K562 (cell line): ENCODE measurements around the gene SLC35G1. TPM values are rescaled to one million over a fixed set of nuclear protein-coding genes. Genes with fewer than 3 reads are reported as not detected.

Experiments
- ATF6 ChIP-seq: sonication (generic); formaldehyde crosslinking; IDR thresholded peaks from 2 replicates; pipeline ENCODE4 v1.4.0; 2020; ENCODE audit warnings: mild to moderate bottlenecking, missing genetic modification reagents
- BRD4 ChIP-seq: fragments of 200-600 bp; sonication (generic); IDR thresholded peaks from 2 replicates; pipeline ENCODE4 v1.6.1; 2017; ENCODE audit warnings: inconsistent platforms
- CHD2 ChIP-seq: IDR thresholded peaks from 2 replicates; pipeline ENCODE4 v1.6.1; 2011; ENCODE audit warnings: low read depth, low read length
- CHD4 ChIP-seq: fragments of 200-600 bp; sonication (generic); IDR thresholded peaks from 3 replicates; pipeline ENCODE4 v1.6.1; 2012; ENCODE audit warnings: low read depth, mild to moderate bottlenecking, mixed read lengths, low read length, inconsistent platforms; ENCODE audit not compliant: insufficient read depth, insufficient replicate concordance, poor library complexity, severe bottlenecking
- ETV5 ChIP-seq: sonication (generic); formaldehyde crosslinking; IDR thresholded peaks from 2 replicates; pipeline ENCODE4 v1.4.0; 2020; ENCODE audit warnings: low read depth, mild to moderate bottlenecking, missing genetic modification reagents
- HDAC3 ChIP-seq: fragments of 450-650 bp; IDR thresholded peaks from 2 replicates; pipeline ENCODE4 v1.6.1; 2018; ENCODE audit warnings: borderline replicate concordance, mild to moderate bottlenecking, moderate library complexity; ENCODE audit not compliant: partially characterized antibody
- HOXB6 ChIP-seq: fragments of 250-450 bp; sonication (Bioruptor Pico); IDR thresholded peaks from 2 replicates; pipeline ENCODE4 v1.5.1; 2022; ENCODE audit warnings: mild to moderate bottlenecking, borderline replicate concordance
- KDM4B ChIP-seq, 2 experiments: fragments of 450-650 bp in 1 of 2; sonication (generic) in 1 of 2; IDR thresholded peaks; 2 replicates each; pipeline ENCODE4 v1.6.1; 2016 to 2017; ENCODE audit warnings: borderline replicate concordance in 2 of 2, antibody characterized with exemption in 1 of 2, low read depth in 1 of 2, mild to moderate bottlenecking in 1 of 2
- MEF2A ChIP-seq: IDR thresholded peaks from 2 replicates; pipeline ENCODE4 v1.6.1; 2011; ENCODE audit warnings: low read depth, mild to moderate bottlenecking, low read length, moderate library complexity; ENCODE audit not compliant: control insufficient read depth
- PHF8 ChIP-seq: fragments of 200-600 bp; sonication (generic); IDR thresholded peaks from 2 replicates; pipeline ENCODE4 v1.6.1; 2012; ENCODE audit warnings: mixed run types, mild to moderate bottlenecking, inconsistent platforms, low read length, moderate library complexity, borderline replicate concordance
- POLR2A ChIP-seq: fragments of 450-650 bp; conservative IDR thresholded peaks from 2 replicates; pipeline ENCODE4 v1.6.1; 2016
- SIN3A ChIP-seq, 2 experiments: fragments of 150-350 bp in 1 of 2; IDR thresholded peaks; 2 replicates each; pipeline ENCODE4 v1.6.1; 2011 to 2016; ENCODE audit warnings: borderline replicate concordance in 2 of 2, low read depth in 2 of 2, low read length in 2 of 2, mild to moderate bottlenecking in 2 of 2, moderate library complexity in 2 of 2; ENCODE audit not compliant: control insufficient read depth in 1 of 2
- SMAD4 ChIP-seq: fragments of 250-450 bp; sonication (Bioruptor Pico); conservative IDR thresholded peaks from 2 replicates; pipeline ENCODE4 v1.8.0; 2021; ENCODE audit warnings: inconsistent platforms, mild to moderate bottlenecking, moderate library complexity
- VEZF1 ChIP-seq: fragments of 200-800 bp; sonication (Bioruptor generic); IDR thresholded peaks from 2 replicates; pipeline ENCODE4 v1.6.1; 2017; ENCODE audit warnings: missing genetic modification characterization, missing compliant biosample characterization
- YY1 ChIP-seq, 3 experiments: IDR thresholded peaks; 2 replicates each; pipeline ENCODE4 v1.6.1; 2011; ENCODE audit warnings: low read length in 2 of 3, mild to moderate bottlenecking in 2 of 3, moderate library complexity in 2 of 3, borderline replicate concordance in 1 of 3, control low read depth in 1 of 3, low read depth in 1 of 3; ENCODE audit not compliant: insufficient read depth in 3 of 3, insufficient replicate concordance in 2 of 3, control insufficient read depth in 1 of 3, insufficient read length in 1 of 3; ENCODE audit errors: extremely low read depth in 1 of 3
- ZNF583 ChIP-seq: fragments of 250-450 bp; sonication (Bioruptor Pico); IDR thresholded peaks from 2 replicates; pipeline ENCODE4 v1.4.0; 2020
- ZNF76 ChIP-seq: fragments of 250-450 bp; sonication (Bioruptor Pico); IDR thresholded peaks from 2 replicates; pipeline ENCODE4 v1.4.0; 2020; ENCODE audit warnings: mild to moderate bottlenecking, moderate library complexity, borderline replicate concordance
- polyA plus RNA-seq, 8 experiments: library from polyadenylated mRNA; depleted of rRNA in 4 of 8; stranded (reverse) in 5 of 8; unstranded in 3 of 8; fragments of >200 nt; fragmentation: Nextera tagmentation in 2 of 8; fragmentation: Illumina TruSeq in 1 of 8; extraction: Ambion mirVana in 2 of 8; extraction: Trizol in 1 of 8; gene quantifications; 2 replicates each; pipeline versions ENCODE4 v1.2.1 to v1.2.3, GENCODE V29; 2011 to 2014; ENCODE audit warnings: inconsistent platforms in 1 of 8, missing spikeins in 1 of 8
- total RNA-seq, 7 experiments: library from RNA; depleted of rRNA in 6 of 7; stranded (reverse); fragments of >200 nt in 6 of 7; fragmentation: Illumina TruSeq in 2 of 7; extraction: Trizol in 2 of 7; gene quantifications; 2 replicates each; pipeline versions ENCODE4 v1.2.1 to v1.2.3, GENCODE V29; 2011 to 2021; ENCODE audit warnings: low replicate concordance in 1 of 7
- TF ChIP-seq, protein P1 (sequence below): fragments of 250-450 bp; sonication (Bioruptor Pico); IDR thresholded peaks from 2 replicates; pipeline ENCODE4 v1.5.0; 2021
- TF ChIP-seq, protein P2 (sequence below), 2 experiments: fragments of 450-650 bp; conservative IDR thresholded peaks; 2 replicates each; pipeline ENCODE4 v1.6.1; 2017; ENCODE audit warnings: mild to moderate bottlenecking in 2 of 2, moderate library complexity in 2 of 2

Gene SLC35G1
- total and polyA plus RNA-seq, 9 of the 15 experiments (the other 6 are each of a cell fraction or from before 2014, with no cell fraction given), result 0.76 to 8.5 (median 4.9) TPM

GRCh38 chr10:93893646-93894515 is at the start of gene SLC35G1 (continued):
- TF ChIP-seq ZNF76 (CRISPR knock-in tag) (0 out of 2 replicates have a peak, but pooled peaks have one; percentile 28), ZNF583 (CRISPR knock-in tag) (no peak), HOXB6 (CRISPR knock-in tag) (no peak), PHF8 (peak; percentile 94; the same call in 1 of the 2 replicates), SMAD4 (CRISPR knock-in tag) (peak; percentile 88), ETV5 (CRISPR knock-in tag) (peak; percentile 71; the same call in 1 of the 2 replicates), YY1 (IDR thresholded peaks at IDR 0.05; ENCODE audit: borderline replicate concordance in 1 of 3, control insufficient read depth in 1 of 3, extremely low read depth in 1 of 3, insufficient read depth in 3 of 3, insufficient read length in 1 of 3, insufficient replicate concordance in 2 of 3, low read depth in 1 of 3, low read length in 2 of 3) (peak in 2 of 3 experiments; percentile 75 to 83), CHD4 (no peak), POLR2A (peak; percentile 84), MEF2A (no peak), SIN3A (IDR thresholded peaks at IDR 0.05; ENCODE audit: borderline replicate concordance in 2 of 2, control insufficient read depth in 1 of 2, low read depth in 2 of 2, low read length in 2 of 2) (peak; percentile 29 to 38; a peak in 1 of 4 replicates), BRD4 (no peak), HDAC3 (no peak), VEZF1 (CRISPR knock-in tag) (peak; percentile 78), ATF6 (0 out of 2 replicates have a peak, but pooled peaks have one; percentile 37), CHD2 (0 out of 2 replicates have a peak, but pooled peaks have one; percentile 9), KDM4B (IDR thresholded peaks at IDR 0.05; ENCODE audit: borderline replicate concordance in 2 of 2, low read depth in 1 of 2) (no peak)
- TF ChIP-seq, protein P1, sequence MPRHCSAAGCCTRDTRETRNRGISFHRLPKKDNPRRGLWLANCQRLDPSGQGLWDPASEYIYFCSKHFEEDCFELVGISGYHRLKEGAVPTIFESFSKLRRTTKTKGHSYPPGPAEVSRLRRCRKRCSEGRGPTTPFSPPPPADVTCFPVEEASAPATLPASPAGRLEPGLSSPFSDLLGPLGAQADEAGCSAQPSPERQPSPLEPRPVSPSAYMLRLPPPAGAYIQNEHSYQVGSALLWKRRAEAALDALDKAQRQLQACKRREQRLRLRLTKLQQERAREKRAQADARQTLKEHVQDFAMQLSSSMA (CRISPR knock-in tag), result 0 out of 2 replicates have a peak, but pooled peaks have one; percentile 38
- TF ChIP-seq, protein P2, sequence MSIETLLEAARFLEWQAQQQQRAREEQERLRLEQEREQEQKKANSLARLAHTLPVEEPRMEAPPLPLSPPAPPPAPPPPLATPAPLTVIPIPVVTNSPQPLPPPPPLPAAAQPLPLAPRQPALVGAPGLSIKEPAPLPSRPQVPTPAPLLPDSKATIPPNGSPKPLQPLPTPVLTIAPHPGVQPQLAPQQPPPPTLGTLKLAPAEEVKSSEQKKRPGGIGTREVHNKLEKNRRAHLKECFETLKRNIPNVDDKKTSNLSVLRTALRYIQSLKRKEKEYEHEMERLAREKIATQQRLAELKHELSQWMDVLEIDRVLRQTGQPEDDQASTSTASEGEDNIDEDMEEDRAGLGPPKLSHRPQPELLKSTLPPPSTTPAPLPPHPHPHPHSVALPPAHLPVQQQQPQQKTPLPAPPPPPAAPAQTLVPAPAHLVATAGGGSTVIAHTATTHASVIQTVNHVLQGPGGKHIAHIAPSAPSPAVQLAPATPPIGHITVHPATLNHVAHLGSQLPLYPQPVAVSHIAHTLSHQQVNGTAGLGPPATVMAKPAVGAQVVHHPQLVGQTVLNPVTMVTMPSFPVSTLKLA (conservative IDR thresholded peaks at IDR 0.05), result peak in 1 of 2 experiments; percentile 56; a peak in 2 of 4 replicates
